ENCODE results near the gene MEOX1.

The MEOX1 gene

DNA sequence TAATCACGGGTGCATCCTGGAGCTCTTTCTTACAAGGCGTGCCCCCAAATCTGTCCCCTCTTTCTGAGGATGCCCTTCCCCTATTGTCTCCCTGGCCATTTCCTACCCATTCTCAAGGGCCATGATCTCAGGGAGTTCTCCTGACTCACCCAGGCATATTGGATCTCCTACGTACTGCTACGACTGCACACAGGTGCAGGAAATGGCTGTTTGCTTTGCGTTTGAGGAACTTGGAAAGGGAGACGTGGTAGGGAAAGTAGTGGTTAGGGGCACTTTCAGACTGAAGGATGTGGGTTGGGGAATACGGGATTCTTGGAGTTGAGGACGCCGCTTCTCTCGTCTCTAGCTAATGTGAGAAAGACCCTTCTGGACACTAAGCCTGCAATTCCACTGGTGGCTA is 18.7 kb upstream of the MEOX1 start:
- no peak for DNase-seq (ENCODE audit: low read depth in 2 of 2)

GRCh38 chr17:43679911-43680310 is 18.2 kb upstream of the MEOX1 start:
- no peak for DNase-seq (ENCODE audit: low read depth in 2 of 2)

- no peak for DNase-seq (ENCODE audit: low read depth in 2 of 2)
These were observed 17.7 kb upstream of the MEOX1 start for GRCh38 chr17:43679401-43679800.

GRCh38 chr17:43676471-43676870 is 14.7 kb upstream of the MEOX1 start:
- DNase-seq (ENCODE audit: low read depth in 2 of 2), result no peak

GRCh38 chr17:43674394-43674793 is 12.7 kb upstream of the MEOX1 start:
- no peak for DNase-seq (ENCODE audit: low read depth in 2 of 2)

DNA sequence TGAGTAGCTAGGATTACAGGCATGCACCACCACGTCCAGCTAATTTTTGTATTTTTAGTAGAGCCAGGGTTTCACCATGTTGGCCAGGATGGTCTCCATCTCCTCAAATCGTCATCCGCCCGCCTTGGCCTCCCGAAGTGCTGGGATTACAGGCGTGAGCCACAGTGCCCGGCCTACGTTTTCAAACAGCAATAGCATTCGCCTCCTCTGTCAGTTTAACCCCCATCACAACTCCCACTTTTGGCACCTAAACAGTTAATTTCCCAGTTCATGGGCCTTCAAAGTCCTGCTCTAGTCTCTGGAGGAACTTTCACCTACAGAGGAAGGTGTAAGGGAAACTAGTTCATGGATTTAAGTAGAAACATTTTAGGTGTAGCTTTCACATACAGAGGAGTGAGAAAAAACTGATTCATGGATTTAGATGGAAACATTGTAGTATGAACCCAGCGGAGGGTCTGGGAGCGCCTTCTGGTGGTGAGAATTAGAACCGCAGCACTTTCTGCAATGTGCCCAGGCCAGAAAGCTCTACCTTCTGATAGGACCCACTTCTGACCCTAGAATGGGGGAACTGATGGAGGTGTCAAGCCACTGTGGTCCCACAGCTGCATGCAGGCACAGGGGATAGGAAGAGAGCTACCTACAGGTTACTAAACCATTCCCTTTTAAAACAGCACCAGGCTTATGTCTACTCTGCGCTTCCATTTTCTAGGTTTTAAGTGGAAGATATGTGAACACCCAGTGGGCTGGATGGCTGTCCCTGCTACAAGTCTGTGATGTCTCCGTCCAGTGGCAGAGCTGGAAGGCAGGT is 12.0 kb upstream of the MEOX1 start:
- DNase-seq (ENCODE audit: low read depth in 2 of 2), result peak; percentile 40 to 56

DNA sequence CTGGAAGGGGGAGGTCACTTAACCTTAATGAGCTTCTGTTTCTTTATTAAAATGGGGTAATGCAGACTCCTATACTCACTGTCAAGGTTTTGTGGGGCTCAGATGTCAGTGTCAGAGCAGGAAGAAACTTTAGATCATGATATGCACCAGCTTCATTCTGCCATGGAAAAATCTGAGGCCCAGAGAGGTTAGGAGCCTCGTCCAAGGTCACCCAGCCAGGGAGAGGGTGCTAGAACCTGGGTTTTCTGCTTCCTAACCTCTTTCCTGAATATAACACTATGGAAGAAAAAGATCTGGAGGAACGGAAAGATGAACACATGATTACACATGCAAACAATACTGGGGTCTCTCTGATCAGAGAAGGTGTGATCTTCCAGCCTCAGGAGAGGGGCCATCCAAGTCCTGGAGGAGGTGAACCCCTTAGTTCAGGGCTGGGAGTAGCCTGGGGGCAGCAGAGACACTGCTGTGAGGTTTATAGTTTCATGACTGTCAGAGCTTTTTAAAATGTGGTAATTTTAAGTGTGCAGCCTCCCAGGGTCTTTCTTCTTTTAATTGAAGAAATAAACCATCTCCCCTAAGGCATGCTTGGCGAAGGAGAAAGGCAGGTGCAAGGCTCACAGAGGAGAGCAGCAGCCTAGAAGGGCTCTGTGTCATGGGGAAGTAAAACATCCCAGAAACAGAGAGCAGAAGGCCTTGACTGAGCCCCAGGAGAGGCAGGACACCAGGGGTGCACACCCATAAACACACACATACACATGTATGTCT is 10.2 kb upstream of the MEOX1 start:
- no peak for DNase-seq (ENCODE audit: low read depth in 2 of 2)

DNA sequence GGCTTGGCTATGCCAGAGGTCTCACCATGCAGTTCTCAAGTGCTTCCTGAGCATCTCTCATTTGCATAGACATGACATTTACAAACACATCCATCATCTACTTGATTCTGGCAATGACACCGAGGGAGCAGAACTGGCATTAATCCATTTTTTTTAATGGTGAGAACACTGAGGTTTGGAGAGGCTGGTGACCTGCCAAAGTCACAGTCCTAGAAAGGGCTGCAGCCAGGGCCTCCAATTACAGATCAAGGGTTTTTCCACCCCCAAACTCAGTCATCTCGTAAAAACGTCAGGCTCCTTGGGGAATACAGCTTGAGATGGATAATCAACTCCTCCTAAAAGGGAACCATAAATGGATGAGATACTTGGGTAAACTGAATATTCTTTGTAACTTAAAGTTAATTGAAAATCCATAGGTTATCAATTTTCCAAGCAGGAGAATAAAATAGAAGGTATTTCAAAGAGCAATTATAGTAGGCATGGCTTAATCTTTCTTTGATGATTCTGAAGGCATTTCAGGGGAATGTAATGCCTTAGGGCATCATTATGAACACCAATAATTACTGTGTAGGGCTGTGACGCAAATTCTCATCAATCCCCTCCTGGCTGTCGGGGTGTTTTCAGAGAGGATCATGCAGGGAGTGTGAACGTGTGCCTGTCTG is 9.4 kb upstream of the MEOX1 start:
- no peak for DNase-seq (ENCODE audit: low read depth in 2 of 2)

DNA sequence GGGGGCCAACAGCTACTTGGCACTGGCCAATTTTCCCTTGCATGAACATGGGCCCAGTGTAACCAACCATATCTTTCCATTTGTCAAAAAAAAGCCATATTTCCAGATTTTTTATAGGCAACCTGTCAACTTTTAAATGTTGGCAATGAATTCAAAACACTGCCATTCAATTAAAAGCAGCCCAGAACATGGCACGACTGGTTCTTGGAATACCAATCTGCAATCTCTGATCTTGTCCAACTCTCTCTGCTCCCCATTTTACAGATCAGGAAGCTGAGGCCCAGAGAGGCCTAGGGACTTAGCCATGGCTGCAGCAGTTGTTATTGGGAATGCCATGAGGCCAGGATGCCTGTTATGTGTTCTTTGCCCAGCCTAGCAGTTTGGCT is 8.9 kb upstream of the MEOX1 start:
- DNase-seq (ENCODE audit: low read depth in 2 of 2), result no peak

DNA sequence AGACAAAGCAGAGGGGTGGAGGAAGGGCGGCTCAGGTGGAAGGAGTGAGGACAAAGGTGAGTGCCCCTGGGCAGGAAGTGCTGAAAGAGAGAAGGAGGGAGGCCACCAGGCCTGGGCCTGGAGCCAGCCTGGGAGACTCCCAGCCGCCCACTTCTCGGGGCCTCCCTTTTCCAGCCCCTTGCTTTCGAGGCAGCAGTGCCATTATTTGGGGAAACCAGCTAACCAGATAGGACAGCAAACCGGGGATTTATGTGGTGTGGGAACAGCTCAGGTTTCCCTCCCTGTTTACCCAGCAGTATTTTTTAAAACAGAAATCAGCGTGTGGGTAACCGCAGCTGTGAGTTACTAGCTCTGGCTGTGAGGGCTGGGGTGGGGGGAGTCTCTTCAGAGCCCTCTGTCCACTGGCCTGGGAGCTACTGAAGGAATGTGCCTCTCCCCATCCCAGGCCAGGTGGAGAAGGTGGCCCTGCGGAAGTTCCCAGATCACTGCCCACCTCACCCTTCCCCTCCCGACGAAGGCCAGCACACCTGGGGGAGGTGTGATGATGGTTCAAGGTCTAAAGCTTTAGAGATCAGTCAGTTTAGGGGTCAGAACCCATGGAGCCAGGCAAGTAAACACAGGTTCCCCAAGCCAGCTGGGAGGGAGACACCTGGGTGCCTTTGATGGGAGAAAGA is 8.4 kb upstream of the MEOX1 start:
- no peak for DNase-seq (ENCODE audit: low read depth in 2 of 2)

GRCh38 chr17:43667947-43668348 is 6.2 kb upstream of the MEOX1 start:
- DNase-seq (ENCODE audit: low read depth in 2 of 2), result no peak

- DNase-seq (ENCODE audit: low read depth in 2 of 2), result no peak
These were observed 5.8 kb upstream of the MEOX1 start for GRCh38 chr17:43667506-43667905.

DNA sequence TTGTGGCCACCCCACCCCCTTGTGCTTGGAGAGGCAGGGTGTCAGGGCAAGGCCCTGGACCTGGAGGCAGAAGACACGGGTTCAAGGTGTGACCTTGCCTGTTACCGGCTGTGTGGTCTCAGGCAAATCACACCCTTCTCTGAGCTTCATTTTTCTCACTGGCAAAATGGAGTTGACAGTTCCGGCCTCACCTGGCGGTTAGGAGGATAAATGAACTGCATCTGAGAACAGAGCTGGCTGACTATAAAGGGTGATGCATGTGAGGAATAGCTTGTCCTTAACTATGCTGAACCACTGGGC is 4.2 kb upstream of the MEOX1 start:
- no peak for DNase-seq (ENCODE audit: low read depth in 2 of 2)

DNA sequence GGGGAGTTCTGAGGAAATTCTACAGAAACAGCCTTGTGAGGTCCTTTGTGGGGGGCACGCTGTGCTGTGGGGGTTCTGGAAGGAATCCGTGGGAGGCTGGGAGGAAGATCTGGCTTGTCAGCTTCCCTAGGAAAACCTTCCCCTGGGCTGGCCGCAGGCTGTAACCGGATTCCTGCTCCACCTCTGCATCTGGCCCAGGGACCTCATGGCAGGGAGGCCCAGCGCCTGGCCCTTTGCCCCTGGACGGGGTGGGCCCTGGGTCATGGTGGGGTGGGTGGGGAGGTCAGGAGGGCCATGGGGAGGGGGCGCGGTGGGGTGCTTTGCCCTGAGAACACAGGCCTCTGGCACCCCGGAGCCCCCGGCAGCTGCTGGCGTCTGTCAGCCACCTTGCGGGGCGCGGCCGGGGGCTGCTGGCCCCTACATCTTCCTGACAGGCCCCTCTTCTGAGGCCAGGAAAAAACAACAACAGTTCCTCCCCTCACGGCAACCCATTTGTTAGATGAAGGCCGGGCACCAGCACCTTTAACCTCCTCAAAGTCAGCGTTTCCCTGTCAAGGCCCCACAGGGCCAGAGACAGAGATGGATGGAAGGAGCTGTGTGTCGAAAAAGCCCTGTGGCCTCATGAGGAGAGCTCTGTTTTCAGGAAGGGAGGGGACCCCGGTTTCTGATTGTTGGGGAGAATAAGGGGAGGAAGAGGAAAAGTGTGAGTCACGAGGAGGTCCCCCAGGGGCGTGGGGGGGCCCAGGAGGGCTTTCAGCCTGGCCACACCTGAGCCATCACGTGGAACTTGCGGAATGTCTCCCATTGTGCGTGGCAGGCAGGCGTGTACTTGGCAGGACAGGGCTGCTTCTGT is 3.6 kb upstream of the MEOX1 start:
- DNase-seq (ENCODE audit: low read depth in 2 of 2), result no peak

DNA sequence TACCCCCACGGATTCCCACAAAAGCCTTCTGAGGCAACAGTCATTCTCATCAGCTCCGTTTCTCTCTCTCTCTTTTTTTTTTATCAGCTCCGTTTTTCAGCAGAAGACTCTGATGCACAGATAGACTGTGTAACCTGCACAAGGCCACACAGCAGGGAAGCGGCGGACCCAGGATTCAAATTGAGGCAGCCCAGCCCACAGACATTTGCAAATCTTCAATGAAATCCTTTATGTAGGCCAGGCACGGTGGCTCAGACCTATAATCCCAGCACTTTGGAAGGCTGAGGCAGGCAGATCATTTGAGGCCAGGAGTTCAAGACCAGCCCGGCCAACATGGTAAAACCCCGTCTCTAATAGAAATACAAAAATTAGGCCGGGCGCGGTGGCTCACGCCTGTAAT is 2.4 kb upstream of the MEOX1 start:
- no peak for DNase-seq (ENCODE audit: low read depth in 2 of 2)

DNA sequence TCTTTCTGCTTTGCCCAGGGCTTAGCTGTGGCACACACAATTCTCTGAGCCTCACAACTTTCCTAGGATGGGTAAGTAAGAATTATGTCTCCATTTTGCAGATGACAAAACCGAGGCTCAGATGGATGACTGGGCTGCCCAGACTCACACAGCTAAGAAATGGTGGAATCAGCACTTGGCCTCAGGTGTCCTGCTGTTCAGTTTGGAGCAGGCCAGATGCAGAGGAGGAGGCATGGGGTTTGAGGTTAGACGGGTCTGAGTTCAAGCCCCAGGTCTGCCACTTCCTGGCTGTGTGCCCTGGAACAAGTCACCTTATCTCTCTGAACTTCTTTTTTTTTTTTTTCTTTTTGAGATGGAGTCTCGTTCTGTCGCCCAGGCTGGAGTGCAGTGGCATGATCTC is 1.7 kb upstream of the MEOX1 start:
- DNase-seq (ENCODE audit: low read depth in 2 of 2), result no peak

GRCh38 chr17:43662413-43663141 is 855 bp upstream of the MEOX1 start:
- DNase-seq (ENCODE audit: low read depth in 2 of 2), result no peak

- no peak for DNase-seq (ENCODE audit: low read depth in 2 of 2)
These were observed 767 bp downstream of the MEOX1 start for GRCh38 chr17:43660816-43661493.

GRCh38 chr17:43659823-43660617 is 1.7 kb downstream of the MEOX1 start:
- DNase-seq (ENCODE audit: low read depth in 2 of 2), result no peak

Measured in stimulated activated CD8-positive, alpha-beta memory T cell treated with anti-CD3 and anti-CD28 coated beads, Interleukin-7, amount 100 ng/mL, for 4 hours (primary cell).